GM21526 (cell line): ENCODE data around the gene ABCA2.

Source experiments
- ATAC-seq: cut with Tn5 transposase; IDR thresholded peaks from one replicate; pipeline ENCODE4 v1.9.1; 2021; ENCODE audit warnings: moderate library complexity; ENCODE audit not compliant: unreplicated experiment, low FRiP score

The ABCA2 gene

DNA sequence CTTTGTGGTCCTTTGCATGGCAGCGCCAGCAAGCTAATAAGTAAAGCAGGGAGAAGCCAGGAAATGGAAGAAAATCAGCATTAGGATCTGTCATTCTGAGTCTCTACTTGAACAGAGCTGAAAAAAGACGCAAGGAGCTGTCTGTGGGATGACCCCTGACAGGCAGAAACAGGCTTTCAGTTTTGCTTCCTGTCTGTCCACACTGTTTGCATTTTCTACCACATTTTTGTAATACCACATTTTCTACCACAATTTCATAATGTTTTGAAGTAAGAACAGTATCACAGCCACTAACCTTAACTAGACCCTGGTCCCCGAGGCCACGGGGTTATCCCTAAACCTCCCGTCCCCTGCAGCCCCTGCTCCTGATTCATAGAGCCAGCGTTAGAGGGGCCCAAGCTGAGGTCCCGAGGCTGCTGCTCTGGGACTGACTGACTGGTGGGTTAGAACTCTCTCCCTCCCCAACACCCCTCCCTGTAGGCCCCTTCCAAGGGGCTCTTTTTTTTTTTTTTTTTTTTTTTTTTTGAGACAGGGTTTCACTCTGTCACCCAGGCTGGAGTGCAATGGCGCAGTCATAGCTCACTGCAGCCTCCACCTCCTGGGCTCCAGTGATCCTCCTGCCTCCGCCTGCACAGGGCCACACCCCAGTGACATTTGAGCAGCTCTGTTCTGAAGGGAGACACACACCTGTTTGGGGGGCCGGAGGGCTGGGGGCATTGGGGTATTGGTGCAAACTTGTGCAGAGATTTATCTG is 27.7 kb downstream of the ABCA2 start:
- no peak for ATAC-seq

DNA sequence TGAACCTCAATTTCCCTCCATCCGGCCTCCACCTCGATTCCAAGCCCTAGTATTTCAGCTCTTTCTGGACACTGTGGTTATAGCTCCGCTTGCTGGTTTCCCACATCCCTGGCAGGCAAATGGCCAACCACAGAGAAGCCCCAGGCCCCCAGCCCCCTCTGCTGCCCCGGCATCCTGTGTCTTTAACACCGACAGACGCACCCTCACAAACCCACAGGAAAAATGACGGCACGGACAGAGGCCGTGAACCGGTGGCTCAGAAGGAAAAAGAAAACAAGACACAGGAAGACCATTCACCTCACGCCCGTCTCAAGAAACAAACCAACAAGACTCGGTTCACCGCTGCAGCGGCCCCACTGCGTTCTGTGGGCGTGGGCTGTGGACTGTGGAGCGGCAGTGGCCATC is 30.2 kb downstream of the ABCA2 start:
- no peak for ATAC-seq

DNA sequence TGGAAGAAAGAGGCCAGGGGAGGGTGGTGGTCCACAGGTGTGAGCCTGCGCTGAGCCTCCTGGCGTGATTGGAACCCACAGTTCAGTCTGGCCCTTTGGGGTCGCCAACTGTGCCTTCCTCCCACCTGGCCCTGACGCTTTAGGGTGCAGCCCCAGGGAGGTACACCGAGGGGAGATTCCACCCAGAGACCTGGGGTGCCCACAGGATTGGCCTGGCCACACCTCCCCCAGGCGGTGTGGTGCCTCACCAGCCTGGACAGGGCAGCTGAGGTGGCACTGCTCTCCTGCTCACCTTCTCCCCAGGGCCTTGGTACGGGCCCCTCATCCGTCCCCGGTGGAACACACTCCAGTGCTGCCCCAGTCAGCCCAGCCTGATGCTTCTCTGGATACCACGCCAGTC is 30.7 kb downstream of the ABCA2 start:
- ATAC-seq, result no peak

DNA sequence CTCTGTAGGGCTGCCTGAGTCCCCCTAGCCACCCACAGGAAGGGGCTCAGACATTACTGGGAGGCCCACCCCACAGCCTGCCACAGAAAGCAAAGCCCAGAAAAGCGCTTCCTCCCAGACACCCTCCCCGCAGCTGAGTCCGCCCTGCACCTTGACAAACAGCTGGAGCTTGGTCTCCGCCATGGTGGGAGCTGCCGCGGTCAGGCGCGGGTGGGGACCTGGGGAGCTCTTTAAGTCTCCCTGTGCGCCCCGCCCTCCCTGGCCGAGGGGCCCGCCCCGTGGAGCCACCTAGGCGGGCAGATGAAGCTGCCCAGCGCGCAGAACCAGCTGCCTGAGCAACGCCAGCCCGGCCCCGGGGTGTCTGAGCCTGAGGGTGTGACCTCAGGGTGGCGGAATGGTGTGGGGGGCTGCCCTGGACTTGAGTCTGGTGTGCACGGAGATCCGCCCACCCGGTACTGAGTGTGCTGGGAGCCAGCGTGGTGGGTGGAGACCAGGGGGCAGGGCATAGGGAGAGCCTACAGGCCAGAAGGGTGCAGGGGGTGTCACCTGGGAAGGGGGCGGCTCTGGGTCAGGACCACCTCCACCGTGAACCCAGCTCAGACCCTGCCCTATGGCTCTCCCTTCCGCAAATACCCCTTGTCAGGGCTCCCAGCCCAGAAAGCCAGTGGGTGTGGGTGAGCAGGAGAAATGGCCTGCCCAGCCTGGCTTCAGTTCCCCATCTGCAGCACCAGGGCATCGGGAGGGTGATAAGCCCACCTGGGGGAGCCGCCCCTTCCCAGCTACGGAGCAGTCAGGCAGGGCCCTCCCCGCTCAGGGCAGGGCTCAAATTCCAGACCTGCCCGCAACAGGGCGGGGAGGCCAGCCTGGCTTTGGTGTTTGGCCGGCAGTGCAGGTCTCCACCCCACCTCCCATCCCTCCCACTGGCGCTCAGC is 31.4 kb downstream of the ABCA2 start, which contains the start of gene CLIC3:
Gene CLIC3 (minus strand): TSS at position 208 of the 932 bp plus-strand sequence. CDS start 25 bp downstream, at position 183.
- no peak for ATAC-seq

DNA sequence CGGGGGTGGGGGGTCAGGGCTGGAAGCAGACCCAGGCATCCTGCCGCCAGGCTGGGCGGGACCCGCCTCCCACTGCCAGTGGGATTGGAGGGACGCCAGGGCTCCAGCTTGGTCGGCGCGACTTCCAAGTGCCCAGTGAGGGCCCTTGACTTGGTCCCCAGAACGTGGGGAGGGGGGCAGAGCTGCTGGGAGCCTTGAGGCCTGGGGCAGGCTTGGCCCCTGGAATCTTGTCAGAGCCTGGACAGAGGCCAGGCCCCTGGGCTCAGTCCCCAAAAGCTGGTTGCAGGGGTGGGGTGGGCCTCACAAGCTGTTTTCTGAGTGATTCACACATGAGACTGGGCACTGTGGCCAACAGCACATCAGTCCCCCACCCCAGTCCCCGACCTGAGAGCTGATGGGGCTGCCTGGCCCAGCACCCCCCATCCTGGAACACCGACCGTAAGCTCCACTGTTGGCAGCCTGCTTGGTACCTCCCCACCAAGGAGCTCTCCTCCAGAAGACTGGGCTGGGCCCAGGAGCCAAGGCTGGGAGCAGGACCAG is 32.2 kb downstream of the ABCA2 start:
- no peak for ATAC-seq

DNA sequence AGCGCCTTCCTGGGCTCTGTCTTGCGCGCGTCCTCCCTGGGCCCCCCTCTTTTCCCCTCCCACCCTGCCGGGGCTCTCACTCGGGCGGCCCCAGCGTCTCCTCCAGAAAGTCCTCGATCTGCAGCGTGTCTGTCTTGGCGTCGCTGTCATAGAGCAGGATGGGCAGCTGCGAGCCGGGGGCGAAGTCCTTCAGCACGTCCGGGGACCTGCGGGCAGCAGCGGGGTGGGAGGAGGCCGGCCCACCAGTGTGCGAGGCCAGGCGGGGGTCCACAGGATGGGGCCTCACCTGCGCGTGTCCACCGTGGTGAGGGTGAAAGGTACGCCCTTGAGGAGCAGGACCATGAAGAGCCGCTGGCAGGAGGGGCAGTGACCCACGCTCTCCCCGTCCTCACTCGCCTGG is 32.7 kb downstream of the ABCA2 start:
- ATAC-seq, result no peak

DNA sequence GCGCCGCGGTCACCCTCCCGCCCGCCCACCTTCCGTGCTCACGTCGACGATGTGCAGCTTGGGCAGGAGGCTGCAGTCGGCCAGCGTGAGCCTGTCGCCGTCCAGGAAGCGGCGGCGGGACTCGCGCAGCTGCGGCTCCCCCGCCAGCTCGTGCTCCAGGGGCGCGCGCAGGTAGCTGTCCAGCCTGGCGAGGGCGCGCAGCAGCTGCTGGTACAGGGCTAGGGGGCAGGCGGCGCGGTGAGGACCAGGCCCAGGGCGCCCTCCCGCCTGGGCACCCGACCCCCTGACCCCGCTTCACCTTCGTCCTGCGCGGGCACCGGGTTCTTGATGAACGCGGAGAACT is 33.2 kb downstream of the ABCA2 start:
- ATAC-seq, result no peak

DNA sequence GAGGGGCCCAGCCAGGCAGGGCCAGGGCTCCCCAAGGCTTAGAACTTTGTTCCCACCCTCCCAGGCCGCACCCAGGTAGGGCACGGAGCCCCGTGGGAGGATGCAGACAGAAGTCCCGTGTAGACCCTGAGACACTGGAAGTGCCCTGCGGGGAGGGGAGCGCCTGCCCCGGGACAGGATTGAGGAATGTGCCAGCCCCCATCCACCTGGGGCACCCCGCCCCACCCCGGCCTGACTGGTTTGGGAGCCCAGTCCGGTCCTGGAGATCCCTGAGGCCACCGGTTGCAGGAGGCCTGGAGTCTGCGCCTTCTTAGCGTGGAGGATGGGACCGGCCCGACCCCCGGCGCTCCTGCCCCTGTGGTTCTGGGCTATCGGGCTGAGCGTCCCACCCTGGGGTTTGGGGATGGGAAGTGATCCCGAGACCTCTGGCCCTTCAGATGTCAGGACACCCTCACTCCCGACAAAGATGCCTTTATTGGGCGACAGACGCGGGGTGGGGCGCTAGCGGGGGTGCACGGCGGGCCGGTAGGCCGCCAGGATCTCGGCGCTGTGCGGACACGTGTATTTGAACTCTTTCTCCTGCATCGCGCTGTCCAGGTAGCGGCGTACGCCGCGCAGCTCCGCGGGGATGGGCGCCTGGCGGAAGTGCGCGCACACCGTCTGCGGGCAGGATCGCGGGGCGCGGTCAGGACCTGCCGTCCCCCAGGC is 33.7 kb downstream of the ABCA2 start:
- ATAC-seq, result no peak

DNA sequence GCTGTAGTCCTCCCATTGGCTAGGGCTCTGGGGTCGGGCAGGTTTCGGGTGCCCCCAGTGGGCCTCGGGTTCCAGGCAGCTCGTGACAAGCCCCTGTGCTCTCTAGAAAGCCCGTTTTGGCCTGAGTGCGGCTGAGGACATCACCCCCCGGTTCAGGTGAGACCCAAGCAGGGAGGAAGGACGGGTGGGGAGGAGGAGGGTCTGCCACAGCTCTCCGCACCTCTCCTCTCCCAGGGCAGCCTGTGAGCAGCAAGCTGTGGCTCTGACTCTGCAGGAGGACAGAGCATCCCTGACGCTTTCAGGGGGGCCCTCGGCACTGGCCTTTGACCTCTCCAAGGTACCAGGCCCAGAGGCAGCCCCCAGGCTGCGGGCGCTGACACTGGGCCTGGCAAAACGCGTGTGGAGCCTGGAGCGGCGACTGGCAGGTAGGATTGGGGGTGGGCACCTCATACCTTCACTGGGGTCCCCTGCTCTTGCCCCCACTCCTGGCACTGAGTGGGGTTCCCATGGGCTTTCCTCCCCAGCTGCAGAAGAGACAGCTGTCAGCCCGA is 35.1 kb downstream of the ABCA2 start:
- ATAC-seq, result no peak

DNA sequence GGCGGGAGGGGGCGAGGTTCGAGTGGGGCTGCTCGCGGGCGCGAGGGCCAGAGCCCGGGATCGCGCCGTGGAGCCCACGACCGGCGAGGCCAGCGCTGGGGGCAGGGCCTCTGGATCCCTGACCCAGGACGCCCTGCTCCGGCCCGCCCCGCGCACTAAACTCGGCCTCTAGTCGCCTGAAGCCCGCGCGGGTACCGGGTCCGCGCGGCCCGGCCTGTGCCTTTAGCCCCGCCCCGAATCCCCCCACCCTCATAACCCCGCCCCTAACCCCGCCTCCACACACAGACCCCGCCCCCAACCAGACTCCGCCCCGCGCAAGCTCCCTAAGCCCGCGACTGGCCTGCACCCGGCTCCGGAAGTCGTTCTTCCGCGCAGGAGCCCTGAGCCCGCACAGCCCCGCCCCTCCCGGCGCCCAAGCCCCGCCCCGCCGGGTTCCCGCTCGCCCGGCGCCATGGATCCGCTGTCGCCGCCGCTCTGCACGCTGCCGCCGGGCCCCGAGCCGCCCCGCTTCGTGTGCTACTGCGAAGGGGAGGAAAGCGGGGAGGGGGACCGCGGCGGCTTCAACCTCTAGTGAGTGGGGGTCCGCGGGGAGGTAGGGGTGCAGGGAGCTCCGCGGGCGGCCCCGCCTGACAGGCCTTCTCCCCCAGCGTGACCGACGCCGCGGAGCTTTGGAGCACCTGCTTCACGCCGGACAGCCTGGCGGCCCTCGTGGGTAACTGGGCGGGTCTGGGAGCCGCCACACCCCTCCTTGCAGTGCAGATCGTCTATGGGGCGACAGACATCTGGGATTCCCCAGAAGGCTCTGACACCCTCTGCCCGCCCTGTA is 35.8 kb downstream of the ABCA2 start, which contains the start of gene PAXX:
Gene PAXX (plus strand): TSS at position 430 of the 826 bp plus-strand sequence. CDS start 22 bp downstream, at position 452.
- ATAC-seq, result peak; percentile 73

DNA sequence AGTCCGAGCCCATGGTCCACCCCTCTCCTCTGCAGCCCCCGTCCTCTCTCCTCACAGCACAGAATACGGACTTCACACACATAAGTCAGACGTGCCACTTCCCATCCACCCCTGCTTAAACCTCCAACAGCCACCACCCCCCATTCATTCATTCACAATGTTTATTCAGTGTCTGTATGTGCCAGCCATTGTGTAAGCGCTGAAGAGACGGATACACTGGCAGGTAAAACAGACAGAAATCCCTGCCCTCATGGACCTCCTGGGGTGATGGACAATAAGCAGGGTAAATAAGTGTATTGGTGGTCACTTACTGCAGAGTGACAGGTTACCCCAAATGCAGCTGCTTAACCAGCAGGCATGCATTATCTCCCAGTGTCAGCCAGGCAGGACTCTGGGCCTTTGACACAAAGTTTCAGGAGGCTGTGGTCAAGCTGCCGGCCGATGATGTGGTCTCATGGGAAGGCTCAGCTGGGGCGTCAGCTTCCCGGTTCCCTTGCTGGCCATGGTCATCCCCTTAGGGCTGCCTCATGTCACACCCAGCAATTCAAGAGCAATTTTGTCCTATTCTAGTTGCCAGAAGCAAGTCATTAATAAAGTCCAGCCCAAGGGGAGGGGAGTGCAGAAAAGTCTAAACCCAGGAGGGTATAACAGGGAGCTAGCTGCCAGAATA is 37.7 kb downstream of the ABCA2 start:
- ATAC-seq, result no peak

DNA sequence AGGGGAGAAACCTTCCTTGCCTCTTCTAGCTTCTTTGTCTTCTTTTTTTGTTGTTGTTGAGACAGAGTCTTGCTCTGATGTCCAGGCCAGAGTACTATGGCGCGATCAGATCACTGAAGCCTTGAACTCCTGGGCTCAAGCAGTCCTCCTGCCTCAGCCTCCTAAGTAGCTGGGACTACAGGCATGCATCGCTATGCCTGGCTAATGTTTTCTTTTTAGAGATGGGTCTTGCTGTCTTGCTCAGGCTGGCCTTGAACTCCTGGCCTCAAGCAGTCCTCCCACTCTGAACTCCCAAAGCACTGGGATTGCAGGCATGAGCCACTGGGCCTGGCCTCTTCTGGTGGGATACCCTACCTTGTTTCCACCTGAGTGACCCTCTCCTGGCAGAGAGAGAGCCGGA is 39.2 kb downstream of the ABCA2 start:
- ATAC-seq, result no peak

DNA sequence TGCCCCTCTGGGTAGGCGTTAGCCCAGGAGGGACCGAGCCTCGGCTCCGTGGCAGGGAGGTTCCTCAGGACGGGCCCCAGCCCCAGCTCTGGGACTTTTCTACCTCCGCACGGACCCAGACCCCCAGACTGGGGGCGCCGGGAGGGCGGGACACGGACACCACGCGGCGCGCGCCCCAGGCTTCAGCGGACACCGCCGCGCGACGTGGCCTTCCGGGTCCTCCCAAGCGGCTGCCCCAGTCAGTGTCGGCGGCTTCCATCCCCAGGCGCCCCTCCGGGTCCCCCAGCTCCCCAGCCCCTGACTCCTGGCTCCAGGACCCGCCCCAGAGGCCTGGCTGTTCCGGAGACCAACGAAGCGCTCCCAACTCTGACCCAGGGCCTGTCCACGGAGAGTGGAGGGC is 42.2 kb downstream of the ABCA2 start:
- ATAC-seq, result no peak

DNA sequence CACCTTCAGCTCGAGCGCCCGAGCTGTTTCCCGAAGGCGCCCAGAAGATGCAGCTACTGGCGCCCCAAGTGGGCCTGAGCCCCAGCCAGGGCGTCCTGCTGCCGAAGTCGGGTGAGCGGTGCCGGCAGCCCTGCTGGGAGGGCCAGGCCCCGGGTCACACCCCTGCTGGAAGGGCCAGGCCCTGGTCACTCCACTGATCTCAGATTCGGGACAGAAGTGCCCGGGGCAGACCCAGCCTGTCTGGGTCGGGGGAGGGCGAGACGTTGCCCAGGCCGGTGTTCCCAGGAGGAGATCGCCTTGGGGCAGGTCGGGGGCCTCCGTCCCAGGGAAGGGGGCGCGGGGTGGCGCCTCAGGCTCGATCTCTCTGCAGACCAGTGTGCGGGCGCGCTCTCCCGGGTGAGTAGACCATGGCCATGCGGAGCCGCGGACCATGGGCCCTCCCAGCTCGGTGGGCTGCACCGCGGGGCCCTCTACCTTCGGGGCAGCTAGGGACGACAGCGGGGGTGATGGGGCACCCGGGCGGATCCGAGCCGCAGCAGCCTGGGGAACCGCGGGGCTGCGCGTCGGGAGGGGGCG is 42.9 kb downstream of the ABCA2 start:
- no peak for ATAC-seq

DNA sequence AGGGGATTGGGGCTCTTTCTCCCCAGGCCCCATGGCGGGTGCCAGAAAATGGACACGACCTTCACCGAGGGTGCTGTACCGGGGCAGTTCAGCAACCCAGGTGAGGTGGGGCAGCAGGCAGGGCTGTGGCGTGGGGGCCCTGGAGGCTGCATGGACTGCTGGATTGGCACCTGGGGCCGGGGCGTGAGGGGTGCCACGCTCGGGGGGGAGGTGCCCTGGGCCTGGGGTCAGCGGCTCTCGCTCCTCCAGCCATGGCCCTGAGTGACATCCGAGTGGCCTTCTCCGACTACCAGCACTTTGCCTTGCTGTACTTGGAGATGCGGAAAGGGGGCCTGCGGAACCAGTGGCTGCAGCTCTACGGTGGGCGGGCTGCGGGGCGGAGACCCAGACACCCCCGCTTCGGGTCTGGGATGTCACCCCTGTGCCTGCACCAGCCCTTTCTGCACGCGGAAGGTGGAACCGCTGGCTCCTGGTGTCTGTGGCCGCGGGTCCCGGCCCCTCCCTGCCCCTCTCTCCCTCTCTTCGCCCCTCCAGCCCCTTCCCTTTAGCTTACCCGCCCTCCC is 43.5 kb downstream of the ABCA2 start:
- ATAC-seq, result no peak

DNA sequence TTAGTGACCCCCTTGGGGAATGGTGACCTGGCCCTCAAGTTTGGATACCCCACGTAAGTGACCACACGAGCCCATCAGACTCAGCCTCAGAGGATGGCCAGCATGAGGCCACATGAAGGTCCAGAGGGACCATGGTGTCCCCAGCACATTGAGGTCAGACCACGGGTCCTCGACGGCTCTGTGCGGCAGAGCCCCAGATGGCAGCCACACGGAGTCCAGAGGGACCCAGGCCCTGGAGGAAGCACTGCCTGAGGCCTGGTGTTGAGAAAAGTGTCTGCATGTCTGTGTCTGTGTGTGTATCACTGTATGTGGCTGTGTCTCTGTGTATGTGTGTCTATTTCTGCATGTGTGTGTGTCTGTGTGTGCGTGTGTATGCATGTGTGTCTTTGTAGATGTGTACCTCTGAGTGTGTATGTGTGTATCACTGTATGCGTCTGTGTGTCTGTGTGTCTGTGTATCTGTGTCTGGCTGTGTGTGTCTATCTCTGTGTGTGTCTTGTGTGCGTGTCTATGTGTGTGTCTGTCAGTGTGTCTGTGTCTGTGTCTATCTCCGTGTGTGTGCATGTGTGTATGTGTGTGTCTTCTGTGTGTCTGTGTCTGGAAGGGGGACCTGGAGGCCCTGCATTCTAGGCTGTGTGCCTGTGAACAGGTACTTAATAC is 44.3 kb downstream of the ABCA2 start:
- no peak for ATAC-seq

DNA sequence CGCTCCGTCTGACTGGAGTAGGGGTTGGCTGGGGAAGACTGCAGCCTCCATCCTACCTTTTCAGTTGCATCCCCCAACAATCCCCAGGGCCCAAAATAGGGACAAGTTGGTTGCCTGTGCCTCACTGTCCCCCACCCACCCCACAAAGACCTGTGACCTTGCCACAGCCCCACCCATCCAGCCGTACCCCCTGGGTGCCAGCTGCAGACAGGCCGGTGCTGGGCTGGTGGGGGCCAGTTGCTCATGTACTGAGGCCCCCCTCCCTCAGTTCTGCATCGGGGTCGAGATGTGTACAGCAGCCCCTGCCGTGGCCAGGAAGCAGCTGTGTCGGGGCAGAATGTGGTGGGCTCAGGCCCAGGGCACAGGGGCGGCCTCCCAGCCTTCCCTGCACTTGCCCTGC is 44.9 kb downstream of the ABCA2 start:
- ATAC-seq, result no peak
